ENCODE measurements around the gene MCAM.

MCAM gene

DNA sequence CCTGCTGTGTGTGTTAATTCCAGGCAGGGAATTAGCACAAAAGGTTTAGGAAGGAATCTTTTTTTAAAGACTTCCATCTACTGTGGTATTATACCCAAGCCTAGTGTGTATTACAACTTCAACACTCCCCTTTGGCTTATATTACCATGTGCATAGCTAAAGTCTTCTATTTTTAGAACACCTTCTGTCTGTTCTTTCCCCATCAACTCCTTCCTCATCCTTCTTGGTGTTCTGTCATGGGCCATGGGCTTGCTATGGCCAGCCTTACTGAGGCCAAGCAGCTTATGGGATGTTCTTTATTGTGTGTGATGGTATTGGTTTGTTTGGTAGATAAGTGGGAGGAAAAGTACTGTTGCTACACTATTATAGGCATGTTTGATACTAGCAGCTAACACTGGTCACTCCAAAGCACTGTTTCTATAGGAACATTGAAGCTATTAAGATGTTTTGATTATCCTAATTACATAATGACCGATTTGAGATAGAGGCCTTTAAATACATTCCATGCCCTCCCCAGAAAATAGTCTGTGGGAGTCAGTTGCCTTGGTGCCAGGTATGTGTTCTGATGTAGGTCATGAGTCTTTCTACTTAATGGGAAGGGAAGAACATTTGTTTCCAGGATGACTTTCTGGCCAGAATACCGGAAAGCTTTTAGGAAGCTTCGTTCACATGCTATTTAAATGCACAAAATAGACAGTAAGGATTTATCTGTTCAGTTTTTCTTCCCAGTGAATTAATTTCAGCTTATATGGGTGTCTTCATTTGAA is 16.5 kb downstream of the MCAM start:
- peaks cover 12% of the 10 kb centered on the region for H3K4me1 Mint-ChIP-seq
- peaks cover 70% of the 10 kb centered on the region for H3K36me3 Mint-ChIP-seq
- no peaks in the 10 kb centered on the region for H3K27me3 Mint-ChIP-seq
- no peak overlapping the region for H3K27ac Mint-ChIP-seq
- CTCF ChIA-PET, result interaction anchor here (1.6 to 2.2 kb wide), 2 partner anchors 22 to 24 kb away, joined by 4 to 10 read pairs; no protein-coding TSS in a partner anchor
- DNase-seq, result no peak
- no peak overlapping the region for H3K4me3 Mint-ChIP-seq
- H3K9me3 Mint-ChIP-seq, result no peaks in the 10 kb centered on the region

DNA sequence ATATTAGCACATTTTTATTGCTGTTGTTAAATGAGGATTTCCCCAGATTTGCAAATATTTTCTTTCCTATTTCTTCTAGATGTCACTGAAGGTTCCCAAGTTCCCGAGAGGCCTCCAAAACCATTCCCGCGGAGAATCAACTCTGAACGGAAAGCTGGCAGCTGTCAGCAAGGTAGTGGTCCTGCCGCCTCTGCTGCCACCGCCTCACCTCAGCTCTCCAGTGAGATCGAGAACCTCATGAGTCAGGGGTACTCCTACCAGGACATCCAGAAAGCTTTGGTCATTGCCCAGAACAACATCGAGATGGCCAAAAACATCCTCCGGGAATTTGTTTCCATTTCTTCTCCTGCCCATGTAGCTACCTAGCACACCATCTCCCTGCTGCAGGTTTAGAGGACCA is 17.5 kb downstream of the MCAM start:
- Mint-ChIP-seq H3K27me3 (no peaks in the 10 kb centered on the region), H3K4me1 (peaks cover 4% of the 10 kb centered on the region), H3K36me3 (peaks cover 62% of the 10 kb centered on the region), H3K4me3 (no peak overlapping the region), H3K9me3 (no peaks in the 10 kb centered on the region), H3K27ac (no peak overlapping the region)
- no peak for DNase-seq
- CTCF ChIA-PET, result interaction anchor here (1.1 to 2.2 kb wide), 3 partner anchors 20 to 25 kb away, joined by 4 to 10 read pairs (median 4); no protein-coding TSS in a partner anchor

DNA sequence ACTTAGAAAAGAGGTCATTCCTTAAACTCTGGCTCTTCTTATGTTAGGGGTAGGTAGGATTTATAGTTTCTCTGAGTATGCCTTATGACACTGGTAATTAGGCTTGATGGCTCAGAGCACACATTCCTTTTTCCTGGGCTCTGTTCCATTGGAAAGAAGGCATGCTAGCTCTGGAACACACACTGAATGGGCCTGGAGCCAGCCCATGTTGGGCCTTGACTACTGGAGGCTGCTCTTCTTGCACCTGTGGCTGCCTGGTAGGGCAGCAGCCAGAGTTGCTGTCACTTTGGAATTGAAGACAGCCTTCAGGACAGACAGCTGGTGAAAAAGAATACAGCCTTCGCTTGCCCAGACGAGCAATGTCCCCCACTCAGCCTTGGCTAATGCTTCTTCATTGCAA is 18.2 kb downstream of the MCAM start:
- Mint-ChIP-seq H3K4me3 (no peak overlapping the region), H3K27me3 (no peaks in the 10 kb centered on the region), H3K36me3 (peaks cover 61% of the 10 kb centered on the region), H3K27ac (no peak overlapping the region), H3K4me1 (no peaks in the 10 kb centered on the region), H3K9me3 (no peaks in the 10 kb centered on the region)
- DNase-seq, result no peak
- CTCF ChIA-PET, result no interaction called here

DNA sequence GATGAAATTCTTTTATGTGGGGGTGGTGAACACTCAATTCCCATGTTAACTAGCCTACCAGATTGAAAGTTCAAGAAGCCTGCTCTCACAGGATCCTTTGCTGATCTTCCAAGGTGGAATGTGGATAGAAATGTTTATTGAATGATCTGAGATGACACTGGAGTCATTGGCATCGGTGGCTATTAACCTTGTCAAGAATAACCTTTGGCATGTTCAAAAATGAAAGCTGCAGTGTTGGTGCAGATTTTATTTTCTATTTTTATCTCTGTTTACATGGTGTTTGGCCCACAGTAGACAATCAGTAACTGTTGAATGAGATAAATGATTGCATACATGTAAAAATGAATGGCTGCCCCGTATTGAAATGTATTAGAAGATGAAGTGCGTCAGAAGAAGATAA is 19.0 kb downstream of the MCAM start:
- Mint-ChIP-seq H3K27ac (no peak overlapping the region), H3K9me3 (no peaks in the 10 kb centered on the region), H3K4me3 (no peak overlapping the region), H3K36me3 (peaks cover 56% of the 10 kb centered on the region), H3K27me3 (no peaks in the 10 kb centered on the region), H3K4me1 (no peaks in the 10 kb centered on the region)
- no peak for DNase-seq
- CTCF ChIA-PET, result interaction anchor here (1.2 to 1.6 kb wide), 2 partner anchors 13 to 23 kb away, joined by 5 read pairs; no protein-coding TSS in a partner anchor

DNA sequence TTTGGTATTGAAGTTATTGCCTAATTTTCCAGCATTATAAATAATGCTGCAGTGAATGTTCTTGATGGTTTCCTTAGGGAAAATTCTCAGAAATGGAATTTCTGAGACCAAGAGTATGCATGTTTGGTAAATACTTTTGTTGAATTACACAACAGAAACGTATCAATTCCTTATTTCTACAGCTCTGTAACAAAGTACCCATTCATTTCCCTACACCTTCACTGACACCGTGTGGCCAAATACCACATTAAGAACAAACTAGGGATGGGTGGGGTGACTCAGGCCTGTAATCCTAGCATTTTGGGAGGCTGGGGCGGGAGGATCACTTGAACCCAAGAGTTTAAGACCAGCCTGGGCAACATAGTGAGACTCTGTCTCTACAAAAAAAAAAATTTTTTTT is 21.8 kb downstream of the MCAM start:
- no peak for DNase-seq
- Mint-ChIP-seq H3K36me3 (peaks cover 46% of the 10 kb centered on the region), H3K27ac (no peak overlapping the region), H3K9me3 (peaks cover 3% of the 10 kb centered on the region), H3K4me3 (no peak overlapping the region), H3K27me3 (no peaks in the 10 kb centered on the region), H3K4me1 (no peaks in the 10 kb centered on the region)
- CTCF ChIA-PET, result interaction anchor here (0.8 kb wide), 1 partner anchor 89 kb away, joined by 3 read pairs; no protein-coding TSS in a partner anchor

DNA sequence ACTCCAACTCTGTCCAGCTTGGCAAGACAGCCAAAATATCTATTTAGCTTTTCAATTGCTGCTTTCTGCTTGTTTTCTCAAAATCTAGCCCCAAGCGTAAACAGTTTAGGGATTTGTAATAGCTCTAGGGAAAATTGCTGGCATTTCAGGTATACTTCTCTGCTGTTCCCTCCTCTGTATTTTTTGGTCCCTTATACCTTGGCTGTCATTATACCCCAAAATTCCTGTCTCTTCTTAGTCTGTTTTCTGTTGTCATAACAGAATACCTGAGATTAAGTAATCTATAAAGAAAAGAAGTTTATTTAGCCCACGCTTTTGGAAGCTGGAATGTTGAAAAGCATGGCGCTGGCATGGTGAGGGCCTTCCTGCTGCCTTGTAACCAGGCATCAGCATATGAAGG is 23.5 kb downstream of the MCAM start:
- no peaks in the 10 kb centered on the region for H3K27me3 Mint-ChIP-seq
- H3K27ac Mint-ChIP-seq, result no peak overlapping the region
- CTCF ChIA-PET, result interaction anchor here (1.1 kb wide), 1 partner anchor 9 kb away, joined by 4 read pairs; no protein-coding TSS in a partner anchor
- H3K9me3 Mint-ChIP-seq, result peaks cover 3% of the 10 kb centered on the region
- H3K36me3 Mint-ChIP-seq, result peaks cover 36% of the 10 kb centered on the region
- DNase-seq, result no peak
- H3K4me3 Mint-ChIP-seq, result no peak overlapping the region
- no peaks in the 10 kb centered on the region for H3K4me1 Mint-ChIP-seq

DNA sequence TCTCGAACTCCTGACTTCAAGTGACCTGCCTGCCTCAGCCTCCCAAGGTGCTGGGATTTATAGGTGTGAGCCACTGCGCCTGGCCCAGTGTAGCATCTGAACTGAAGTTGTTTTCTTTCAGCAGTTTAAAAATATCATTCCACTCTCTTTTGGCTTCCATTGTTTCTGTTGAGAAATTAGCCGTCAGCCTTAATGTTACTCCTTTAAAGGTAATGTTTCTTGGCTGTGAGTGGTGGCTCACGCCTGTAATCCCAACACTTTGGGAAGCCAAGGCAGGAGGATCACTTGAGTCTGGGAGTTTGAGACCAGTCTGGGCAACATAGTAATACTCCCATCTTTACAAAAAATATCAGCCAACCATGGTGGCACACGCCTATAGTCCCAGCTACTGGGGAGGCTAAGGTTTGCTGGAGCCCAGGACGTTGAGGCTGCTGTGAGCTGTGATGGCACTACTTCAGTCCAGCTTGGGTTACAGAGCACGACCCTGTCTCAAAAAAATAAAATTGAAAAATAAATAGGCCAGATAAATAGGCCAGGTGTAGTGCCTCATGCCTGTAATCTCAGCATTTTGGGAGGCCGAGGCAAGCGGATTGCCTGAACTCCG is 25.9 kb downstream of the MCAM start:
- peaks cover 44% of the 10 kb centered on the region for H3K36me3 Mint-ChIP-seq
- H3K9me3 Mint-ChIP-seq, result peaks cover 3% of the 10 kb centered on the region
- H3K27ac Mint-ChIP-seq, result no peak overlapping the region
- no peaks in the 10 kb centered on the region for H3K27me3 Mint-ChIP-seq
- no peaks in the 10 kb centered on the region for H3K4me1 Mint-ChIP-seq
- no peak for DNase-seq
- H3K4me3 Mint-ChIP-seq, result no peak overlapping the region
- CTCF ChIA-PET, result interaction anchor here (0.7 to 1.4 kb wide), 4 partner anchors 9 to 94 kb away, joined by 3 to 4 read pairs (median 3); no protein-coding TSS in a partner anchor

DNA sequence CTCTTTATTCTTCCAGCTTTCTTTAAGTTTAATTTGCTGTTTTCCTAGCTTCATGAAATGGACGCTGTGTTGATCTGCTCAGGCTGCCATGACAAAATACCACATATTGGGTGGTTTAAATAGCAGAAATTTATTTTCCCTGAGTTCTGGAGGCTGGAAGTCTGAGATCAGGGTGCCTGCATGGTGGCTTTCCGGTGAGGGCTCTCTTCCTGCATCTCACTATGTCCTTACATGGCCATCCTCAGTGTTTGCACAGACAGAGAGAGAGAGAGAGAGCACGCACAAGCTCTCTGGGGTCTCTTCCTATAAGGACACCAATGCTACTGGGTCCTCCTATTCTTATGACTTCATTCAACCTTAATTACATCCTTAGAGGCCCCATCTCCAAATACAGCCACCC is 28.7 kb downstream of the MCAM start:
- CTCF ChIA-PET, result no interaction called here
- peaks cover 56% of the 10 kb centered on the region for H3K36me3 Mint-ChIP-seq
- no peak overlapping the region for H3K4me3 Mint-ChIP-seq

DNA sequence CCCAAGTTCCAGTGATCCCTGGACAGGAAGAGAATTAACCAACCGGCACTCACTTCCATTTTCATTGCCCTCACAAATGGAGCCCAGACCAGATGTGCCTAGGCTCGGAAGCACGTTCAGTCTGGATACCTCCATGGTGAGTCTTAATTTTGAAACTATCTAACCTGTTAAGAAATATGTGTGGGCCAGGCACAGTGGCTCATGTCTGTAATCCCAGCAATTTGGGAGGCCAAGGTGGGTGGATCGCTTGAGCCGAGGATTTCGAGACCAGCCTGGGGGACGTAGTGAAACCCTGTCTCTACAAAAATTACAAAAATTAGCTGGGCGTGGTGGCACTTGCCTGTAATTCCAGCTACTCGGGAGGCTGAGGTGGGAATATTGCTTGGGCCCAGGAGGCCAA is 31.5 kb downstream of the MCAM start:
- H3K27me3 Mint-ChIP-seq, result no peaks in the 10 kb centered on the region
- no peak overlapping the region for H3K27ac Mint-ChIP-seq
- no peak overlapping the region for H3K4me3 Mint-ChIP-seq
- no peak for DNase-seq
- CTCF ChIA-PET, result interaction anchor here (1.5 to 3.6 kb wide), 6 partner anchors 12 to 190 kb away, joined by 4 to 28 read pairs (median 14); partner anchors contain the start of gene CBL
- H3K36me3 Mint-ChIP-seq, result peaks cover 52% of the 10 kb centered on the region
- no peaks in the 10 kb centered on the region for H3K9me3 Mint-ChIP-seq
- peaks cover 23% of the 10 kb centered on the region for H3K4me1 Mint-ChIP-seq

More for the DNA sequence above, 28.7 kb downstream of the MCAM start:
- Mint-ChIP-seq H3K9me3 (peaks cover 3% of the 10 kb centered on the region), H3K4me1 (peaks cover 11% of the 10 kb centered on the region), H3K27me3 (no peaks in the 10 kb centered on the region), H3K27ac (no peak overlapping the region)
- DNase-seq, result no peak

DNA sequence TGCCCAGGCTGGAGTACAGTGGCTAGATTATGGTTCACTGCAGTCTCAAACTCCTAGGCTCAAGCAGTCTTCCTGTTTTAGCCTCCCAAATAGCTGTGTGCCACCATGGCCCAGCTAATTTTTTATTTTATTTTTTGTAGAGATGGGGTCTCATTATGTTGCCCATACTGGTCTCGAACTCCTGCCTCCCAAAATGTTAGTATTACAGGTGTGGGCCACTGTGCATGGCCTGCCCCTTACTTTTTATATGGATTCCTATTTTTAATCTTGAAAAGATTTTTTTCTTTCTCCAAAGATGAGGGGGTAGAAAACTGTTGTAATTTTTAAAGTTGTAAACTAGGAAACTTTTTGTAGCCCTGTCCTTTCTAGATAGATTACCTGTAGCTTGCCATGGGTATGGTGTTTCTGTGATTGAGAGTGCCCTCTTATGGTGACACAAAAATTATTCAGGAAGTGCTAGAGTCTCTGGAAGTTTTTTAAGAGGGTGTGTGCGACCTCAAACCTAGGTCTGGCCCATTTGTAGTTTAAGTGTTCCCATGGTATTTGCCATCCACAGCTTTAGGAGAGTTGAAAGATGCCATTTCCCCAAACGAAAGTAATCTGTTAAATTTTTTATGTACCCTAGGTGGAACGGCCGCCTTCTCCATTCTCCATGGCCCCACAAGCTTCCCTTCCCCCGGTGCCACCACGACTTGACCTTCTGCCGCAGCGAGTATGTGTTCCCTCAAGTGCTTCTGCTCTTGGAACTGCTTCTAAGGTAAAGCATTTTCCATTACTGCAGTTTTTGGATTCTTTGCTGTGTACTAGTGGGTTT is 32.4 kb downstream of the MCAM start:
- Mint-ChIP-seq H3K27ac (peak overlapping the region; percentile 12), H3K4me1 (peaks cover 23% of the 10 kb centered on the region), H3K4me3 (no peak overlapping the region), H3K36me3 (peaks cover 53% of the 10 kb centered on the region), H3K27me3 (no peaks in the 10 kb centered on the region), H3K9me3 (no peaks in the 10 kb centered on the region)
- CTCF ChIA-PET, result interaction anchor here (0.5 to 3.6 kb wide), 20 partner anchors 9 to 189 kb away, joined by 3 to 28 read pairs (median 4); partner anchors contain the start of gene CBL
- DNase-seq, result peak; percentile 27

DNA sequence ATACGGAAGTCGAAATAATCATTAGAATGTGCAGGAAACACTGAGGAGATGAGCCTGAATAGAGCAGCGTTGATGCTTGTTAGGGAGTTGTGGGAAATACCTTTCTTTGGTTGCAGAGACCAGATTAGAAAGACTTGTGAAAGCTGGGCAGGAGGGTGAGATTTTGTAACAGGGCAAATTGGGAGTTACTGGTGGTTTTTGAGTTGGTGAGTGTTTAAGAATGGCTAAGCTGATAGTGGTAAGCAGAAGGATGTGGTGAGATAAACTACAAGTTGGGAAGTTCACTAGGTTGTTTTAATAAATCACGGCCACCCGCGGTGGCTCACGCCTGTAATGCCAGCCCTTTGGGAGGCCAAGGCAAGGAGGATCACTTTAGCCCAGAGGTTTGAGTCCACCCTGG is 34.4 kb downstream of the MCAM start:
- CTCF ChIA-PET, result interaction anchor here (0.6 to 3.6 kb wide), 8 partner anchors 16 to 161 kb away, joined by 3 to 28 read pairs (median 4); partner anchors contain the start of genes CBL and HINFP
- no peak for DNase-seq
- H3K27ac Mint-ChIP-seq, result no peak overlapping the region
- H3K4me1 Mint-ChIP-seq, result peaks cover 23% of the 10 kb centered on the region
- H3K9me3 Mint-ChIP-seq, result no peaks in the 10 kb centered on the region
- peaks cover 46% of the 10 kb centered on the region for H3K36me3 Mint-ChIP-seq
- H3K4me3 Mint-ChIP-seq, result no peak overlapping the region
- H3K27me3 Mint-ChIP-seq, result no peaks in the 10 kb centered on the region

DNA sequence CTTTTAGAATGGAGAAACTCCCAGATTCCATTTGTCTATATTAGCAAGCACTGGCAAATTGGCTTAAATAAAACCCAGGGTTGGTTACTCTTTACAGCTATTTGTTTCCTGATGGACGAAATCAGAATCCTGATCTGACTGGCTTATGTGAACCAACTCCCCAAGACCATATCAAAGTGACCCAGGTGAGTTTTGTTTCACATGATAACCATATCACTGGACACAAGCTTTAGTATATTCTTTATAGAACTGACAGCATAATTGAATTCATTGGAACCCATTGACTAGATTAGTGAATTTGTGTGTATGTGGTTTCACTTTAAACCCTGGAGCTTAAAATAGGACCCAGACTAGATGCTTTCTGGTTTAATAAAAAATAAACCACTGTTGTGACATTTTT is 39.3 kb downstream of the MCAM start:
- H3K4me3 Mint-ChIP-seq, result no peak overlapping the region
- no peaks in the 10 kb centered on the region for H3K9me3 Mint-ChIP-seq
- peaks cover 51% of the 10 kb centered on the region for H3K36me3 Mint-ChIP-seq
- H3K4me1 Mint-ChIP-seq, result peaks cover 10% of the 10 kb centered on the region
- no peak overlapping the region for H3K27ac Mint-ChIP-seq
- CTCF ChIA-PET, result interaction anchor here (0.9 to 2.6 kb wide), 3 partner anchors 15 to 72 kb away, joined by 4 to 9 read pairs (median 5); partner anchors contain the start of gene CBL
- no peaks in the 10 kb centered on the region for H3K27me3 Mint-ChIP-seq
- no peak for DNase-seq

DNA sequence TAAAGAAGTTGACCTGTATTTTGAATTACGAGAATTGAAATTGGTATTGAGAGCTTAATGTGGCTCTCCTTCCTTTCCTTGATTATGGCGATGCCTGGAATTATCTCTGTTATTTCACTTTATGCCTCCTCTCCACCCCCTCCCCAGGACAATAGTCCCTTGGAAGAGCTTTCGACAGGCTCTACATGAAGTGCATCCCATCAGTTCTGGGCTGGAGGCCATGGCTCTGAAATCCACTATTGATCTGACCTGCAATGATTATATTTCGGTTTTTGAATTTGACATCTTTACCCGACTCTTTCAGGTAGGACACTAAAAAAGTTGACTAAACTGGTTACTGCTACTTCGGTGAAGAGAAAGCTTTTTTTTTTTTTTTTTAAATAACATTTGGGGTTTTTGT is 43.2 kb downstream of the MCAM start:
- Mint-ChIP-seq H3K4me3 (no peak overlapping the region), H3K27me3 (no peaks in the 10 kb centered on the region), H3K36me3 (peaks cover 45% of the 10 kb centered on the region), H3K4me1 (peaks cover 4% of the 10 kb centered on the region), H3K9me3 (no peaks in the 10 kb centered on the region), H3K27ac (no peak overlapping the region)
- CTCF ChIA-PET, result no interaction called here
- DNase-seq, result no peak

DNA sequence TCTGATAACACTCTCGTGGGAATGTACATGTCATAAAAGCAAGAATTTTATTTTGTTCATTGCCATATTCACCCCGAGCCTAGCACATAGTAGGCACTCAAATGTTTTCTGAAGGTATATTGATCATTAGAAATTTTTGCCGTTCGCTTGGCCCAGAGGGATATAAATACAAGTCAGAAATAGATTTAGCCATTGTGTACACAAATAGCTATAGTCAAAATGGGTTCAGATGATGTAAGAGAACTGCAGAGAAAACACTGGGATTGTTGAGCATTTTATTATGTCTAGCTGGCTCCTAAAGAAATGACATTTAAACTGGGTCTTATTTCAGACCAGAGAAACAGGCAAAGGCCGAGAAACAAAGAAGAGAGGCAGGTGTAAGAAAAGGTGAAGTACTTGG is 49.3 kb downstream of the MCAM start:
- no peak overlapping the region for H3K4me3 Mint-ChIP-seq

More for the DNA sequence above, 49.3 kb downstream of the MCAM start:
- DNase-seq, result no peak
- no peaks in the 10 kb centered on the region for H3K27me3 Mint-ChIP-seq
- no peaks in the 10 kb centered on the region for H3K9me3 Mint-ChIP-seq
- CTCF ChIA-PET, result interaction anchor here (0.9 to 2.3 kb wide), 4 partner anchors 8 to 72 kb away, joined by 3 to 8 read pairs (median 4); partner anchors contain the start of gene CBL
- peaks cover 36% of the 10 kb centered on the region for H3K4me1 Mint-ChIP-seq
- H3K36me3 Mint-ChIP-seq, result peaks cover 17% of the 10 kb centered on the region
- H3K27ac Mint-ChIP-seq, result peak overlapping the region; percentile 79
